ENCODE measurements around the gene XCL1.
"Not testable (repeated sequence)": the region's sequence is repeated elsewhere in the genome, so short reads cannot be mapped to it uniquely, and the experiment has no call there.

The XCL1 gene

DNA sequence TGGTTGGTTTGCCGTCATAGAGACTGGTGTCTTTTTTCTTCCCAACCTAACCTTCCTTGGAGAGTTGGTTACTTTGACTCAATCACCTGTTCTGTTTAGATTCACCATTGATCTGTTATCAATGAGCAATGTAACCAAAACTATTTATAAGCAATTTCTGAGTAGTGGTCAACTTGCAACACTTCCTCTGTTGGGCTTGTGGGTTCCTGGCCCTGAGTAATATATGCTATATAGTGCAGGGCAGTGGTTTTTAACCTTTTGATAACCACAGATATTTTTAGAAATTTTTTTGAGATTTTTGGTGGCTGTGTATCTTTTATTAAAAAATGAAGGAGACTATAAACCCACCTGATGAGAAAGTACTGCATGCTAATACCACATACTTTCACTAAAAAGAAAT, 9.4 kb upstream of the XCL1 start:
- DNase-seq (ENCODE audit: insufficient read length, low spot score) = no peak
- FAIRE-seq = peak; percentile 4

DNA sequence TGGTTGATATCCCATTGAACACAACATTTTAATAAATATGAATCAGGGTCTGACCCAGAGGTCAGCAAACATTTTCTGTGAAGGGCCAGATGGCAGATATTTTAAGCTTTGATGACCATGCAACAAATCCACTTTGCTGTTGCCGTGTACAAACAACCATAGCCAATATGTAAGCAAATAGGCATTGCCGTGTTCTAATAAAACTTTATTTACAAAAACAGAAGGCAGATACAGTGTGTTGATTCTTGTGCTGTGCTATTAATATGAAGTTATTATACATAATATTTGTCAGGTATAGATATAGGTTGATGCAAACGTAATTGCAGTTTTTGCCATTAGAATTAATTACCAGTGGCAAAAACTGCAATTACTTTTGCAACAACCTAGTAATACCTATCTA, 8.8 kb upstream of the XCL1 start:
- DNase-seq (ENCODE audit: insufficient read length, low spot score) (no peak), FAIRE-seq (no peak)

DNA sequence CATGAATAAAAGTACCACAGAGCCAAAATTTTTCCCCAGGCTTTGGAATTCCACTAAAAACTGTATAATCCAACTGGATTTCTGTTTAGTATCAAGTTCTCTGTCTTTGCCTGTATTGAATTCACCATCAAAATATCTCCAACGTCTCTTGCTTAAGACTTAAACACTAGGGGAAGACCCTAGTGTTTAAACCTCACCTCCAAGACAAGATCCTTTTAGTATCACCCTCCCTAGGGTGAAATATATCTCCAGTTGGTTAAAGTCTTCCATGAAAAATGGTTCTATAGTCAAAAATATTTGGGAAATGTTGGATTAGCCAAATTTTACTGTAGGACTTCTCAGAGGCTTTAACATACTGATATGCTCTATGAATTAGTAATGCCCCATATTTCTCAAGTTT, 8.1 kb upstream of the XCL1 start:
- FAIRE-seq (no peak), DNase-seq (ENCODE audit: insufficient read length, low spot score) (no peak)

DNA sequence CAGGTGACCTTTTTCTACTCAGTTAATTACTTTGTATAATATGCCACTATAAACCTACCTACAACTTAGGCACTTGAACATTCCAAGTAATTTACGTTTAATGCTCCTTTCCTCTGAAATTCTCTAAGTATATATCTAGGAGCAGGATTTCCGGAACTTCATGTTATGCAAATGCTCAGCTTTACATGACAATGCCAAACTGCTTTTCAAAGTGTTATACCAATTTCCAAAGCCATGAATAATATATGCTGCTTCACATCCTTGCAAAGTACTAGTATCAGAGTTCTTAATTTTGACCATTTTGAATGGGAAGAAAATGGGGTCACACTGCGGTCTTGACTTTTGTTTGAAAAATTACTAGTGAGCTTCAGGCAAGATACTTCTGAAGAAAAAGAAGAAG, 5.8 kb upstream of the XCL1 start:
- DNase-seq (ENCODE audit: insufficient read length, low spot score) = no peak
- no peak for FAIRE-seq

DNA sequence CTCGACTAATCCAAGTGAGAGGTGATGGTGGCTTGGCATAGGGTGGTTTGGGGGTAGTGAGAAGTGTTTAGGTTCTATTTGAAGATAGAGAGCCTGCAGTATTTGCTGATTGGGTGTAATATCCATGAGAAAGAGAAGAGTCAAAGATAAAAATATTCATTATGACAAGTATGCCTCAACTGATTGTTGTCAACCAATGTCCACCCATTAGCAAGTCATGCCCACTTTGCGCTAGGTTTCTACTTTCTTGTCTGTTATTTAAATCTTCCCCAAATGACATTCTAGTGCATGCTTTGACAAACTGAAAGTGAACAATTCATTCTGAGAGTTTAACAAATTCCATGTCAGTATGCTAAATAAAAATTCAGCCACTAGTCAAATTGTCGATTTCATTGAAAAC, 3.8 kb upstream of the XCL1 start:
- DNase-seq (ENCODE audit: insufficient read length, low spot score) = no peak
- no peak for FAIRE-seq

DNA sequence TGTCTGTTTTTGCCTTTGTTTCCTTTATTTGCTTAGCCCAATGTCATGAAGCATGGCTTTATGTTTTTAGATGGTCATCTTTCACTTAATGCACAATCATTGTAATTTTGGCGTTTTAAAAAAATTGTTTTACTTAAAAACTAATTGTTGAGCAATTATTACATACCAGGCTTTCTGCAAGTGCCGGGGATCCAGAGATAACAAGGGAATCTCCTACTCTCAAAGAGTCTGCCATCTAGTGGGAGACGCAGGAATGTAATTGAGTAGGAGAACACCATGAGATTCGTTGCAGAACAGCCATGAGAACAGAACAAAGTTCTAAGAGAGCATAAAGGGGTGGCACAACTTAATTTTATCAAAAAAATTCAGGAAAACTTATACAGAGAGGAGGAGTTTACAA, 2.2 kb upstream of the XCL1 start:
- not testable (repeated sequence) for DNase-seq (ENCODE audit: insufficient read length, low spot score); FAIRE-seq

DNA sequence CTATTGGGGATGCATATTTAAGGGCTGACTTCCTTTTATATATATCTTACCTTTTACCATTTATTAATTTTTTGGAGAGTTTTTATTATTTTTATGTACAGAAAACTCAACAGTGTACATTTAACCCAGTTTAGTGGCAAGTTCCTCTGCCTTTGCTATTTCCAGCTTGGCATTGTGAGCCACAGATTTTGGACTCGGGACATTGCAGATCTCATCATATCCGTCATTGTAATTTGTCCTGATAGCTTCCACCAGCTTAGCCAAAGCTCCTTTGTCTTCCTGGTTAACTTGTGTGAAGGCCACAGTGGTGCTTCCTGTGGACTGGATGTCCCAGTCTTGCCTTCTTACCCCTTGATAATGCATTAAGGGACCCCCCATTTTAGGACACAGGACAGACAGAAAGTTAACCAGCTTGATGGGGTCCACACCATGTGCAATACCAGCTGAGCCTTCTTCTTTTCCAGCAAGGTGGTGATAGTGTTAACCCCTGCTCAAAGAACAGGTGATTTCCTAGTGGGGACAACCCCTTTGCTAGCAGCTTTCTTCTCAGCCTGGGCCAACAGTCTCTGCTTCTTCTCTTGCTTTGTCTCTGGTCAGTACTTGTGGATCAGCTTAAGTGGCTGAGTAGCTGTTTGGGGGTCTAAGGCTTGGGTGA, 2.3 kb downstream of the XCL1 start:
- not testable (repeated sequence) for DNase-seq (ENCODE audit: insufficient read length, low spot score); FAIRE-seq

DNA sequence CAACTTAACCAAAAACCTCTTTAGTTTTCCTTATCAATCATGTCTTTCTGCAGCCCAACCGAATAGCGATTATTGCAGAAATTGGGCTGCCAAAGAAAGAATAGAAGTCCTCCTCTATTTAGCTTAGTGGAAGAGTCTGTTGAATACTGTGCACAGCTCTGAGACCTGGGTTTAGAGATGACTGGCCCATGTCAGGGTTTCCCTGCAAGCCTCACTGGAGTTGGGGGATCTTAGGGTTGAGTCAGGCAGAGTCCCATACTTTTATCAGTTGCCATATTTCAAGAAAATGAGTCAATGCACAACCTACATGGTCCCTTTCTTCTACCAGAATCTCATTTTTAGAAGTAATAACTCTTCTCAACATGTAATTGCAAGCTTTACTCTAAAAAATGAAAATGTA, 3.9 kb downstream of the XCL1 start:
- DNase-seq (ENCODE audit: insufficient read length, low spot score); FAIRE-seq: not testable (repeated sequence)

DNA sequence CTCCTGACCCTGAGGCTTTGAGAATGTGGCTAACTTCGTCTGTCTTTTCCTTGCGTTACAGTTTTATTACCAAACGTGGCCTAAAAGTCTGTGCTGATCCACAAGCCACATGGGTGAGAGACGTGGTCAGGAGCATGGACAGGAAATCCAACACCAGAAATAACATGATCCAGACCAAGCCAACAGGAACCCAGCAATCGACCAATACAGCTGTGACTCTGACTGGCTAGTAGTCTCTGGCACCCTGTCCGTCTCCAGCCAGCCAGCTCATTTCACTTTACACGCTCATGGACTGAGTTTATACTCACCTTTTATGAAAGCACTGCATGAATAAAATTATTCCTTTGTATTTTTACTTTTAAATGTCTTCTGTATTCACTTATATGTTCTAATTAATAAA, 4.6 kb downstream of the XCL1 start:
- not testable (repeated sequence) for FAIRE-seq; DNase-seq (ENCODE audit: insufficient read length, low spot score)

DNA sequence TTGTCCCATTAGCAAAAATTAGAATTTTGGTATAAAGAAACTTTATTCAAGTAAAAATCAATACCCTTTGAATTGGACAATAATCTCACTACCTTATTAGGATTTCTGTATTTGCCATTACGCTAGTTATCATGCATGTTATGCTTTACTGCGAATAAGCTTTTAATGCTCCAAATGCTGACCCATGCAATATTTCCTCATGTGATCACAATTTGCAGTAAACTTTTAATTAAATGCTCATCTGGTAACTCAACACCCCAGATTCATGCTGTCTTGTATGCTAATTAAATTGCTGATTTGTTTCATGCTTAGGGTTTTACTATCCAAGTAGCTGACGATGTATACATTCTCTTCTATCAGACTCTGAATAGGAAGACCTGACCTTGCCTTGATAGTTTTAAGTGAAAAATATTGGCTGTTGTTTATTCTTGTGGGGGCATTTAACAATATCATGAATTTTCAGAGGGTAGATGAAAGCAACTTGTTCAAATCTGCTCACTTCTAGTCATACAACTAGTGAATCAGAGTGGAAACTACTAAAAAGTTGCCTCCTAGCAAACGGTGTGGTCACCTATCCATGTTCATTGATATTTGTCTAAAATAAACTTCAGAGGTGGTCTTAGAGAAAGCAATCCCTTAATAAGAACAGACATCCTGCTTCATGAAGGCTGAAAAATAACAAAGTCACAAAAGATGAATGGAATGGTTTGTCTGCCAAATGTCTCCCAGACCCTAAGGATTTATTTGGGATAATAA, 5.6 kb downstream of the XCL1 start:
- no peak for DNase-seq (ENCODE audit: insufficient read length, low spot score)
- no peak for FAIRE-seq

DNA sequence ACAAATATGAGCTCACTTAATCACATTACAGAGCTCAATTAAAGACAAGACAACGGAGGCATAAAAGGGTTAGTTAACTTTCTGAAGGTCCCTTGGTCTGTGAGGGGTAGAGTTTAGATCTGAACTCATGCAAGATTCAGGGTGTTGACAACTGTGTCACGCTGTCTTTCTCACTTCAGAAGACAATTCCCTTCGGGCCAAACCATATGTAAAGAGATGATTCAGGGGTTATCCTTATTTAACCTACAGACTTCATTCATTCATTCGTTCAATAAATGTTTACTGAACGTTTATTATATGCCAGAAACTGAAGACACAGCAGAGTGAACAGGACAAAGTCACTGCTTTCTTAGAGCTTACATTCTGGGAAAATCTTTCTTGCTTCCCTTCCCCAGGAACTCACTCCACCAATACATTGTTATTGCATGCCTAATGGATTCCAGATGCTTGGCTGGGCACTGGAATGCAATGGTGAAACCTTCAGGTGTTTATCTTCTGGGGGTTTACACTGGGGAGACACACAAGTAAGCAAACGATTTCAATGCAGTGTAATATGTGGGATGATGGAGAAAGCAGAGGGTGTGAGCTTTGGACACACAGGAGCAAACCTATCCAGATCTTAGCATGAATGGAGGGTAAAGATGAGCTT, 6.4 kb downstream of the XCL1 start:
- DNase-seq (ENCODE audit: insufficient read length, low spot score) (no peak), FAIRE-seq (no peak)

DNA sequence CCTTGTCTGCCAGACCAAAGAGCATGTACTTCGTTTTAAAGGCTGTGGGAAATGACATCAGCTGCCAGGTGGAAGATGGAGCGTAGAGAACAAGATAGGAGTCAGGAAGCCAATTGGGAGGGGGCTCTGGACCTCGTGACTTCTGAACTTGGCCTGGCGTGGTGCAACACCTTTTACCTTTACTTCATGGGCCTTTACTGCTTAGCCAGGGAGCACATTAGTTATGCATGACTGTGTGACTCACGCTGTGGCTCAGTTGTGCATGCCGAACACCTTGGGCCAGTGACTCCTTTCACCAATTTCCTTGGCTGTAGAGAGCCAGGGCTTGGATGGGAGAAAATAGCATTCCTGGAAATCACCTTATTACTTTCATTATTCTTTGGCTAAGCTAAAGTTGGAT, 7.2 kb downstream of the XCL1 start:
- DNase-seq (ENCODE audit: insufficient read length, low spot score) (no peak), FAIRE-seq (no peak)

DNA sequence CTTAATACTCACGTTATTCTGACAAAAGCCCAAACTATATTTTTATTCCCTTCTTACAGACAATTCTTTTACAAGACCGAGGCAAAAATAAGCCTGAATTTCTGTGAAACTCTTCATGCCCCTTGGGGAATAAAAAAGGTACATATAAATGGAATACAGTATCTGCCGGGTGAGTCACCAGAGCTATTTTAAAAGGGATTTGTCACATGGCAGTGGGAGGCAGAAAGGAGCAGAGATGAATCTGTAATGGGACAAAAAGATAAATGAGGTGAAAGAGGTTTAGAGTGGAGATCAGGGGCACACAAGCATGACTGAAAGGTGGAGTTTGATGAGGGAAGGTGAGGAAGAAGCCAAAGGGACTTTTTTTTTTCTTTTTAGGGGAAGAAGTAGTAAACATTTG, 8.8 kb downstream of the XCL1 start:
- DNase-seq (ENCODE audit: insufficient read length, low spot score) (no peak), FAIRE-seq (no peak)

DNA sequence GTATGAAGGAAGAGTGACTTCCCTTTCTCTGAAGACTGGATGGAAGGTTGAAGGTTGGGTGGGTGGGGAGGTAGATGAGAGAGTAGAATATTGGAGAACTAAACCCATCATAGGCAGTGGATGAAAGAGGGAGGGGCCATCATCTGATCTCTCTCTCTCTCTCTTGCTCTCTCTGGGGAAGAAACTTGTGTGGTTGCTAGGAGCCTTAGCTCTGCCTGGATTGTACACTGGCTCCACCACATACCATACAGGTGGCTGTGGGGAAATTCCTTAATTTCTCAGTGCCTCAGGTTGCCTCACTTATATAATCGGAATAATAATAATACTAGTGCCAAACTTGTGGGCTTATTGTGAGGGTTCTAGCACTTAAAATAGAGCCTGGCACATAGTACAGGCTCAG, 9.5 kb downstream of the XCL1 start:
- no peak for FAIRE-seq

DNA sequence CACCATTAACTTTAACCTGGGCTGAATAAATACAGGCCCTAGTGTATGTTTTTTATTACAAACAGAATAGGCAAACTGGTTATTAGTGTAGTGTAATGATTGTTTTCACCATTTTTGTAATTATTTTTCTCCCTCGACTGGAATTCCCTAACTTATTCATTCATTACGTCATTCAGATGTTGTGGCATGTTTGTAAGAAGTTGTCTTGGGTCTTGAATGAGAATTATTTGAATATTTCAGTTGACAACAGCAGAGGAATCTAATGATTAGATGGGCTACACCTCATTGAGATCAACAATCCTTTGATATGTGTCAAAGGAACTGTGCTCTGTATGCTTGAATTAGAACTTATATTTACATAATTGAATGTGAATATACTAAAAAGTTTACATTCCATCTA, 12.8 kb downstream of the XCL1 start:
- DNase-seq (ENCODE audit: insufficient read length, low spot score) = no peak
- FAIRE-seq = no peak

More for the DNA sequence above, 9.5 kb downstream of the XCL1 start:
- DNase-seq (ENCODE audit: insufficient read length, low spot score) = no peak

DNA sequence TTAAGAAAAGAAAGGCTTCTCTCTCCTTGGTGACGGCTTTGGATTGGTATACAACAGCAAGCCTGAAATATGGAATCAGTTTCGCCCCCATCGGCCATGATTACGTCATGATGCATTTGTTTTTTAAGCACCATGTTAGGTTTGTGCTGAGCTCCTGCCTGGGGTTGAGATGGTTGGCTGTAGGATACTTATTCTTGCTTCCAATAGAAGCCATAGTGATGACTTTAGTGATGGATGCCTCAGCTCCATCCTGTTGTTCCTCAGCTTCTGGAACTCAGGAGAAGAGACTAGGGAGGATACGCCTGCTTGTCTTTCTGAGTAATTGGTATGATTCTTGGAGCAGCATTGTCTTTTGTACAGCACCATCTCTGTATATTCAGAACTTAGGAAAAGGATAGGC, 14.7 kb downstream of the XCL1 start:
- FAIRE-seq (no peak), DNase-seq (ENCODE audit: insufficient read length, low spot score) (no peak)

DNA sequence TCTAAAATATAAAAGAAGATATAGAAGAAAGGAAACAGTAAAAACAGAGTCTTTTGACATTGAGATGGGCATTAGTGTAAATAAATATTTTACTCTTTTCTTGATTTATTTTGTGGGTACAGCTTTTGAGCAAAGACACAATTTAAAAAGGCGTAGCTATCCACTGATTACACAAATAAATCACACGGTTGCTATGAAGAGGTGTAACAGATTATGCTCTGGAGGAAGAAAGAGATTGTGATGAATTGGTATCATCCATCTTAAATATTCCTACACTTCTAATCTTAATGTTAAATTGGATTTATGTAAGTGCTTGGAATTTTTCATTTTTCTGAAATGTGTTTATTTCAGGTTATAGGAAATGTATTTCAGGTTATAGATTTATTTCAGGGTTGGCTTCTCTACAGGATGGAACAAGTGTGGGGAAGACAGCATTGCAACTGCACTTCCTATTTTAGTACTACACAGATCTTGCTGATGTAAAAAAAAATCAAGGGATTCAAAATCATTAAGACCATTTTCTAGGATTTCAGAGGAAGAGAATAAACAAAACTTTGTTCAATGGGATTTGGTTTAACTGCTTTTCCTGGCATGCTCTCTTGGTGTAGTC, 15.3 kb downstream of the XCL1 start:
- DNase-seq (ENCODE audit: insufficient read length, low spot score) = no peak
- no peak for FAIRE-seq

DNA sequence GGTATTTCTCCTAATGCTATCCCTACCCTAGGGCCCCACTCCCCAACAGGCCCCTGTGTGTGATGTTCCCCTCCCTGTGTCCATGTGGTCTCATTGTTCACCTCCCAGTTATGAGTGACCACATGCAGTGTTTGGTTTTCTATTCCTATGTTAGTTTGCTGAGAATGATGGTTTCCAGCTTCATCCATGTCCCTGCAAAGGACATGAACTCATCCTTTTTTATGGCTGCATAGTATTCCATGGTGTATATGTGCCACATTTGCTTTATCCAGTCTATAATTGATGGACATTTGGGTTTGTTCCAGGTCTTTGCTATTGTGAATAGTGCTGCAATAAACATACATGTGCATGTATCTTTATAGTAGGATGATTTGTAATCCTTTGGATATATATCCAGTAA, 19.0 kb downstream of the XCL1 start:
- FAIRE-seq; DNase-seq (ENCODE audit: insufficient read length, low spot score): not testable (repeated sequence)

DNA sequence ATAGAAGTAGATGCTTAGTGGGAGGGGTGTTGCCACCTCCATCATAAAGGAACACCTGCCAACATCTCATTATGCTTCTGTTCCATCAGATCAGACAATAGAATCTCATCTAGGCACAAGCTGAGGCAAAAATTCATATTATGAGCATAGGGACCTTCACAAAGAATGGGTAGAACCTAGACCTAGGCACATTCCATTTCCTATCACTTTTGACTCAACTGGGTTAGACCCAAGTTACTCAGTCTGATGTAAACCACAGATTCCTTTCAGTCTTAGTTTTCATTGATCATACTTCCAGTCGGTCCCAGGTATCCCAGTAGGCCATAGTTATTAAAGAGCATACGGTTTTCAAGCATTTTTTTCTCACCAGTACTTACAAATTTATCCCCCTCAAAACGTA, 21.7 kb downstream of the XCL1 start:
- DNase-seq (ENCODE audit: insufficient read length, low spot score) = no peak
- no peak for FAIRE-seq

DNA sequence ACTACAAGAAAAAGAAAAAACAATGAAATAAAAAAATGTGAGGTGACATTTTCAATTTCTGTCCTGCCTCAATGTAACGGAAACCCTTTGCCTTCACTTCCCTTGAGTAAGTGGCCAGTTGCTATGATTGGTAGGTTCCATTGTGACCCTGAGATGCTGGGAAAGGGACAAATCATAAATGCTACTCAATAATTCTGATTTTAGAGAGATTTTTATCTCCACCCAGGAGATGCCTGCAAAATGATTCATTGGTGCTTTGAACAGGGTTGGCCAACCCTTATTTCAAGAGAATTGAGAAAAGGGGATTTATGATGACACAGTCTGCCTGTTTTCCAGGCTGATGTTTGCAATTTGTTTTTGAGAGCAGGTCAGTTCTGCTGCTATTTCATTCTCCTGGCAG, 22.5 kb downstream of the XCL1 start:
- no peak for DNase-seq (ENCODE audit: insufficient read length, low spot score)
- FAIRE-seq = no peak

DNA sequence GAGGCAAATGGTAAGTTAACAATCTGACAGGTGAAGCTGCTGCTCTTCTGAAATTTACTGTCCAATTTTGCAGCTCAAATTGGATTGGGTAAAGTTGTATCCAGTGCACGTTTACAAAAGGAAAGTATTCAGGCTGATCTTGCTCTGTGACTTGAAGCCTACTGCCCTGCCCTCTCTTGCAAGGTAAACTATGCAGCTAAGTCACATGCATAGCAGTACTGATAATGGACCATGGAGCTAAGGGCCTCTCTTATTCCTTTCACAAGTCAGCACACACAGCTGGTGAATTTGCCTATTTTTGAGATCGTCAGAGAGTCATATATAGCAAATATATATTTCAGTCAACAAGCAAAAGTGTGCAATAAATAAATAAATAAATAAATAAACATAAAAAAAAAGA, 23.2 kb downstream of the XCL1 start:
- no peak for FAIRE-seq
- DNase-seq (ENCODE audit: insufficient read length, low spot score) = no peak

DNA sequence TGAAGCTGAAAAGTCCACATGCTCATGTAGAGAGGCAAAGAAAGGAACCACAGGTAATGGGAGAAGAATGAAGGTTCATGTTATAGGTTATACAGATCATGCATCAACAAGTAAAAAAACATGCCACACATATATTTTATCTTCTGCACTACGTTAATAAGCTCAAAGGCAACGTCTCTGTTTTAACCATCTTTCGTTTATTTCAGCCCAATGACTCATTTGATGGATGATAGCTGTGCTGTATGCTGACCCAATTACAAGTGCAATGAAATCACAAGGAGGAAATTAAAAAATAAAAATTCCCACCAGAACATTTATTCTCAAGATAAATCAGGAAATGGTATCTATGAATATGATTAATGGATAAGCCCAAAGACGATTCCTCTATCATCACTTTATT, 24.6 kb downstream of the XCL1 start:
- FAIRE-seq (no peak), DNase-seq (ENCODE audit: insufficient read length, low spot score) (no peak)
